Measurements from ENCODE around the gene SNRPA.

DNA sequence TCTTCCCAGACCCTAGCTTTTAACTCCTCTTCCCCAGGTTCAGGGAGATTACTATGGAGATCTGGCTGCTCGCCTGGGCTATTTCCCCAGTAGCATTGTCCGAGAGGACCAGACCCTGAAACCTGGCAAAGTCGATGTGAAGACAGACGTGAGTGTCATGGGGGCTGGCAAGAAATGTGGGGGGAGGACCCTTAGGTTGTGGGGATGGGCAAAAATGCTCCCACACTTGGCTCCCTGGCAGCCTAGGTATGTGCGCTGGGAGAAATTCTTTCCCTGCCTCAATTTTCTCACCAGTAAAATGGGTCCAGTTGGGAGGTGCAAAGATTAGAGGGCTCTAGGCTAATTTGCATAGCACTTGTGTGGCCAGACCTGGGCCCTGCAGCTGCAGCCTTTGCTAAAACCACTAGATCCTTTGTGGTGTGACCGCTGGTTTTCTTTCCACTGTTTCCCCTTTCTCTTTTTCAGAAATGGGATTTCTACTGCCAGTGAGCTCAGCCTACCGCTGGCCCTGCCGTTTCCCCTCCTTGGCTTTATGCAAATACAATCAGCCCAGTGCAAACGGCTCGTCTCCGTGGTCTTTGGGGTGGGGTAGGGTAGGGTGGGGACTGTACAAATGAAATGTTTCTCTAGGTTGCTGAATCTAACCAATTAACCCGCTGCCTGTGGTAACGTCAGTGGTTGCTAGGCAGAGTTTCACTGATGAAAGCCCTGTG is 26.1 kb downstream of the SNRPA start:
- TF ChIP-seq CTCF (IDR thresholded peaks at IDR 0.05; ENCODE audit: insufficient read depth, low read length, poor library complexity, severe bottlenecking): no peak
- TF ChIP-seq EZH2phosphoT487 (conservative IDR thresholded peaks at IDR 0.05; ENCODE audit: low read length): no peak
